ENCODE data around the gene HOXC10.

DNA sequence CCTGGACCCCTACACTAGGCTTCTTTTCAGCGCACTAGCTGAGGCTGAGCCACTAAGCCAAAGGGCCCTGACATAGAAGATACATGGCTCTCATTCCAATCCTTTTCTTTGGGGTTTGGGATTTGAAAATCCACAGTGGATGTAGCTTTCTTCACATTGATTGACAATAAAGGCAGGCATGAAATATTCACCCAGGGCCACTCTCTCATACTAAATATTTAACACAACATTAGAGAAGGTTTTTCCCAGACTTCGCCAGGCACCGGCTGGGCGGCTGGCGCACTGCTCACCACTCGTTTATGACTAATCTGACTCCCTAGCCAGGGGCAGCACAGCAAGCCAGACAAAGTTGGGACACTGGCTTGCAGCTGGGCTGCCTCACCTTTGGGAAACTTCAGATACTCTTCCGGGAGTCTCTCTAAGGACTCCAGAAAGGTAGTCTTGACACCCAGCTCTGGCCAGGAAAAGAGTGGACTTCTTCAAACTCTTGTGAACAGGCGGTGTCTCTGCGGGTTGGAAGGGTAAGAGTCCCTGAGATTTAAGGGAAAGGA is 12.7 kb upstream of the HOXC10 start:
- TF ChIP-seq ELF4 (IDR thresholded peaks at IDR 0.05) (no peak), SP1 (IDR thresholded peaks at IDR 0.05) (no peak), FOXA1 (IDR thresholded peaks at IDR 0.05) (no peak), ARNT (IDR thresholded peaks at IDR 0.05) (no peak), BHLHE40 (IDR thresholded peaks at IDR 0.05; ENCODE audit: borderline replicate concordance) (no peak), TARDBP (IDR thresholded peaks at IDR 0.05) (no peak), SUZ12 (IDR thresholded peaks at IDR 0.05) (no peak), FOXK2 (IDR thresholded peaks at IDR 0.05) (no peak), LEF1 (IDR thresholded peaks at IDR 0.05; ENCODE audit: borderline replicate concordance) (no peak), FOXM1 (IDR thresholded peaks at IDR 0.05; ENCODE audit: borderline replicate concordance) (no peak), ZNF384 (IDR thresholded peaks at IDR 0.05) (no peak), NFRKB (IDR thresholded peaks at IDR 0.05) (no peak)

Measured in HEK293T (cell line).